Neural cell (in vitro differentiated cells): ENCODE measurements around the gene ZNRF2. TPM values are rescaled to one million over a fixed set of nuclear protein-coding genes. Genes with fewer than 3 reads are reported as not detected.

Experiments
- H2AFZ ChIP-seq: fragments of 200-600, 300-800 bp; sonication (generic), shearing (Covaris generic); 2 replicates; pipeline ENCODE4 v1.6.0; 2014; ENCODE audit warnings: low read depth, mild to moderate bottlenecking, antibody characterized with exemption, low read length, moderate library complexity
- H3F3A ChIP-seq: fragments of 200-600 bp; shearing (Covaris generic); 2 replicates; pipeline ENCODE4 v1.6.1; 2016; ENCODE audit warnings: mild to moderate bottlenecking, moderate library complexity, mixed read lengths, antibody characterized with exemption, low read length; ENCODE audit not compliant: insufficient read depth, poor library complexity, severe bottlenecking
- H3K27ac ChIP-seq: fragments of 200-600, 300-800 bp; sonication (generic), shearing (Covaris generic); 2 replicates; pipeline ENCODE4 v1.5.1; 2014; ENCODE audit warnings: mild to moderate bottlenecking, low read length, moderate library complexity
- H3K27me3 ChIP-seq: fragments of 300-800, 200-600 bp; sonication (generic), shearing (Covaris generic); 2 replicates; pipeline ENCODE4 v1.6.0; 2014; ENCODE audit warnings: mild to moderate bottlenecking, low read depth, low read length, moderate library complexity; ENCODE audit not compliant: insufficient read depth
- H3K36me3 ChIP-seq: fragments of 300-800, 200-600 bp; sonication (generic), shearing (Covaris generic); 2 replicates; pipeline ENCODE4 v1.5.1; 2014; ENCODE audit warnings: mild to moderate bottlenecking, antibody characterized with exemption, low read length, moderate library complexity; ENCODE audit not compliant: insufficient read depth
- H3K4me2 ChIP-seq: fragments of 300-800, 200-600 bp; sonication (generic), shearing (Covaris generic); 2 replicates; pipeline ENCODE4 v1.6.0; 2014; ENCODE audit warnings: mild to moderate bottlenecking, low read length
- H3K4me3 ChIP-seq: fragments of 300-800, 200-600 bp; sonication (generic), shearing (Covaris generic); 2 replicates; pipeline ENCODE4 v1.5.1; 2014; ENCODE audit warnings: mild to moderate bottlenecking, low read length, moderate library complexity
- H3K79me2 ChIP-seq: fragments of 200-600 bp; shearing (Covaris generic); replicated peaks from 2 replicates; pipeline ENCODE4 v1.6.0; 2014; ENCODE audit warnings: mild to moderate bottlenecking, low read length, moderate library complexity; ENCODE audit not compliant: insufficient read depth
- H3K9ac ChIP-seq: fragments of 300-800, 200-600 bp; sonication (generic), shearing (Covaris generic); 2 replicates; pipeline ENCODE4 v1.6.1; 2016; ENCODE audit warnings: mild to moderate bottlenecking, low read length, mixed read lengths
- H3K9me2 ChIP-seq: fragments of 200-600 bp; shearing (Covaris generic); 2 replicates; pipeline ENCODE4 v1.6.1; 2016; ENCODE audit warnings: mild to moderate bottlenecking, low read length, mixed read lengths; ENCODE audit not compliant: insufficient read depth
- H3K9me3 ChIP-seq: fragments of 200-600, 300-800 bp; sonication (generic), shearing (Covaris generic); 2 replicates; pipeline ENCODE4 v1.6.1; 2016; ENCODE audit warnings: mild to moderate bottlenecking, mixed run types, low read length, moderate library complexity, mixed read lengths
- H4K20me1 ChIP-seq: fragments of 200-600 bp; shearing (Covaris generic); 2 replicates; pipeline ENCODE4 v1.6.1; 2016; ENCODE audit warnings: mild to moderate bottlenecking, mixed run types; ENCODE audit not compliant: insufficient read depth
- EZH2 ChIP-seq: fragments of 200-600, 300-800 bp; shearing (Covaris generic), sonication (generic); IDR thresholded peaks from 2 replicates; pipeline ENCODE4 v1.6.1; 2014; ENCODE audit warnings: antibody characterized with exemption, low read length, borderline replicate concordance, mild to moderate bottlenecking; ENCODE audit not compliant: insufficient read depth, poor library complexity, severe bottlenecking
- MXI1 ChIP-seq: fragments of 450-650 bp; conservative IDR thresholded peaks from 2 replicates; pipeline ENCODE4 v1.6.1; 2014; ENCODE audit warnings: antibody characterized with exemption, mild to moderate bottlenecking; ENCODE audit not compliant: poor library complexity, severe bottlenecking
- POLR2AphosphoS5 ChIP-seq: IDR thresholded peaks from 2 replicates; pipeline ENCODE4 v1.6.1; 2012
- RAD21 ChIP-seq: fragments of 450-650 bp; conservative IDR thresholded peaks from 2 replicates; pipeline ENCODE4 v1.6.1; 2014; ENCODE audit warnings: antibody characterized with exemption, mild to moderate bottlenecking, moderate library complexity
- TAF1 ChIP-seq: IDR thresholded peaks from 2 replicates; pipeline ENCODE4 v1.6.1; 2012; ENCODE audit warnings: low read depth
- polyA plus RNA-seq: library from polyadenylated mRNA; depleted of rRNA; stranded (reverse); fragments of >200 nt; gene quantifications from 2 replicates; pipeline ENCODE4 v1.2.3, GENCODE V29; 2014
- TF ChIP-seq, protein P1 (sequence below): IDR thresholded peaks from 2 replicates; pipeline ENCODE4 v1.6.1; 2012; ENCODE audit warnings: borderline replicate concordance
- TF ChIP-seq, protein P2 (sequence below): fragments of 450-650 bp; IDR thresholded peaks from 2 replicates; pipeline ENCODE4 v1.5.1; 2014; ENCODE audit warnings: antibody characterized with exemption, mild to moderate bottlenecking, moderate library complexity; ENCODE audit not compliant: poor library complexity, severe bottlenecking

The ZNRF2 gene
- polyA plus RNA-seq, 1 donor from 2014 or later = 12.2 TPM

DNA sequence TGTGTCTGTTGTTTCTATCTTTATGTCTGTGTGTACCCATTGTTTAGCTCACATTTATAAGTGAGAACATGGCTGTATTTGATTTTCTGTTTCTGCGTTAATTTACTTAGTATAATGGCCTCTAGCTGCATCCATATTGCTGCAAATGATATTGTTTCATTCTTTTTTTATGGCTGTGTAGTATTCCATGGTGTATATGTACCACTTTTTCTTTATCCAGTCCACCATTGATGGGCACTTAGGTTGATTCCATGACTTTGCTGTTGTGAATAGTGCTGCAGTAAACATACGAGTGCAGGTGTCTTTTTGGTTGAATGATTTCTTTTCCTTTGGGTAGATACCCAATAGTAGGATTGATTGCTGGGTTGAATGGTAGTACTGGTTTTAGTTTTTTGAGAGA, 48.2 kb downstream of the ZNRF2 start:
- peaks cover 2% of the 10 kb centered on the region for H3K79me2 ChIP-seq
- no peak for TF ChIP-seq MXI1
- TF ChIP-seq, protein P1, sequence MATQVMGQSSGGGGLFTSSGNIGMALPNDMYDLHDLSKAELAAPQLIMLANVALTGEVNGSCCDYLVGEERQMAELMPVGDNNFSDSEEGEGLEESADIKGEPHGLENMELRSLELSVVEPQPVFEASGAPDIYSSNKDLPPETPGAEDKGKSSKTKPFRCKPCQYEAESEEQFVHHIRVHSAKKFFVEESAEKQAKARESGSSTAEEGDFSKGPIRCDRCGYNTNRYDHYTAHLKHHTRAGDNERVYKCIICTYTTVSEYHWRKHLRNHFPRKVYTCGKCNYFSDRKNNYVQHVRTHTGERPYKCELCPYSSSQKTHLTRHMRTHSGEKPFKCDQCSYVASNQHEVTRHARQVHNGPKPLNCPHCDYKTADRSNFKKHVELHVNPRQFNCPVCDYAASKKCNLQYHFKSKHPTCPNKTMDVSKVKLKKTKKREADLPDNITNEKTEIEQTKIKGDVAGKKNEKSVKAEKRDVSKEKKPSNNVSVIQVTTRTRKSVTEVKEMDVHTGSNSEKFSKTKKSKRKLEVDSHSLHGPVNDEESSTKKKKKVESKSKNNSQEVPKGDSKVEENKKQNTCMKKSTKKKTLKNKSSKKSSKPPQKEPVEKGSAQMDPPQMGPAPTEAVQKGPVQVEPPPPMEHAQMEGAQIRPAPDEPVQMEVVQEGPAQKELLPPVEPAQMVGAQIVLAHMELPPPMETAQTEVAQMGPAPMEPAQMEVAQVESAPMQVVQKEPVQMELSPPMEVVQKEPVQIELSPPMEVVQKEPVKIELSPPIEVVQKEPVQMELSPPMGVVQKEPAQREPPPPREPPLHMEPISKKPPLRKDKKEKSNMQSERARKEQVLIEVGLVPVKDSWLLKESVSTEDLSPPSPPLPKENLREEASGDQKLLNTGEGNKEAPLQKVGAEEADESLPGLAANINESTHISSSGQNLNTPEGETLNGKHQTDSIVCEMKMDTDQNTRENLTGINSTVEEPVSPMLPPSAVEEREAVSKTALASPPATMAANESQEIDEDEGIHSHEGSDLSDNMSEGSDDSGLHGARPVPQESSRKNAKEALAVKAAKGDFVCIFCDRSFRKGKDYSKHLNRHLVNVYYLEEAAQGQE = no peak

DNA sequence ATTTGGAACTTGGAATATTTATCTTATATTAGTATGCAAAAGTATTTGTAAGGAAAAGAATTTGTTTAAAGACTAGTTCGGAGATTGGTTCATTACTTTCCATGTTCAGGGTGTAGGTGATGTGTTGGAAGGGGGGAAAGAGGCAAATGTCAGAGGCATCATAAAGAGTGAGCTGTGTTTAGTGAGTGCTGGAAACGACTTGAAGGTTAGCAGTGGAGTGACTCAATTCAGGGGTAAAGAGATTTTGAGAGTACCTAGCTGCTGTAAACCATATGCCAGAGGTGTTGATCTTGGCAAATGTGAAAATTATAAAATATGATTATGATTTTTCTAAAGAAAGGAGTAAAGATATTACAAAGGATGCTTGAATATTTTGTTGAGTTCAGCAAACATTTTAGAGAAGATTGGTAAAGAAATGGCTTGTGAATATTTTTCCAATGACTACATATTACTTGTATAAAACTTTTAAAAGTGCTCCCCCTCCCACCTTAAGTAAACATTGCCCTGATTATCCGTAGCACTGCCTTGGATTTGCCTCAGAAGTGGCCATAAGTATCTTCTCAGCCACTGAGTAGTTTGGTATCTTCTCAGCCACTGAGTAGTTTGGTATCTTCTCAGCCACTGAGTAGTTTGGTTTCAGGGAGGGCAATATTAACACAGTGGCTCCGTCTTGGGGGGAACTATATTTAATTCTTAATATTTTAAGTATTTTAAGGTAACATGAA, 51.5 kb downstream of the ZNRF2 start:
- H3K9me3 ChIP-seq = no peaks in the 10 kb centered on the region
- no peak overlapping the region for H3K4me3 ChIP-seq
- H3K79me2 ChIP-seq = peaks cover 2% of the 10 kb centered on the region
- H3K27me3 ChIP-seq = no peaks in the 10 kb centered on the region
- H3K36me3 ChIP-seq = no peaks in the 10 kb centered on the region
- no peak overlapping the region for H3K27ac ChIP-seq
- TF ChIP-seq EZH2 (no peak), RAD21 (no peak), TAF1 (no peak), POLR2AphosphoS5 (no peak)
- TF ChIP-seq, protein P2, sequence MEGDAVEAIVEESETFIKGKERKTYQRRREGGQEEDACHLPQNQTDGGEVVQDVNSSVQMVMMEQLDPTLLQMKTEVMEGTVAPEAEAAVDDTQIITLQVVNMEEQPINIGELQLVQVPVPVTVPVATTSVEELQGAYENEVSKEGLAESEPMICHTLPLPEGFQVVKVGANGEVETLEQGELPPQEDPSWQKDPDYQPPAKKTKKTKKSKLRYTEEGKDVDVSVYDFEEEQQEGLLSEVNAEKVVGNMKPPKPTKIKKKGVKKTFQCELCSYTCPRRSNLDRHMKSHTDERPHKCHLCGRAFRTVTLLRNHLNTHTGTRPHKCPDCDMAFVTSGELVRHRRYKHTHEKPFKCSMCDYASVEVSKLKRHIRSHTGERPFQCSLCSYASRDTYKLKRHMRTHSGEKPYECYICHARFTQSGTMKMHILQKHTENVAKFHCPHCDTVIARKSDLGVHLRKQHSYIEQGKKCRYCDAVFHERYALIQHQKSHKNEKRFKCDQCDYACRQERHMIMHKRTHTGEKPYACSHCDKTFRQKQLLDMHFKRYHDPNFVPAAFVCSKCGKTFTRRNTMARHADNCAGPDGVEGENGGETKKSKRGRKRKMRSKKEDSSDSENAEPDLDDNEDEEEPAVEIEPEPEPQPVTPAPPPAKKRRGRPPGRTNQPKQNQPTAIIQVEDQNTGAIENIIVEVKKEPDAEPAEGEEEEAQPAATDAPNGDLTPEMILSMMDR = no peak
- TF ChIP-seq, protein P1 = no peak
- no peaks in the 10 kb centered on the region for H4K20me1 ChIP-seq
- no peaks in the 10 kb centered on the region for H3F3A ChIP-seq
- no peak overlapping the region for H3K4me2 ChIP-seq
- no peak overlapping the region for H2AFZ ChIP-seq
- no peaks in the 10 kb centered on the region for H3K9me2 ChIP-seq
- H3K9ac ChIP-seq = no peak overlapping the region

More for the DNA sequence above, 48.2 kb downstream of the ZNRF2 start:
- no peak overlapping the region for H3K27ac ChIP-seq
- no peaks in the 10 kb centered on the region for H3K9me2 ChIP-seq
- no peaks in the 10 kb centered on the region for H3K27me3 ChIP-seq
- H3K4me3 ChIP-seq = no peak overlapping the region
- H3K4me2 ChIP-seq = no peak overlapping the region
- H3K9ac ChIP-seq = no peak overlapping the region
- H3K36me3 ChIP-seq = no peaks in the 10 kb centered on the region
- no peaks in the 10 kb centered on the region for H3F3A ChIP-seq
- H2AFZ ChIP-seq = no peak overlapping the region
- H3K9me3 ChIP-seq = no peaks in the 10 kb centered on the region
- H4K20me1 ChIP-seq = no peaks in the 10 kb centered on the region
